ENCODE results near the gene GALR3.

DNA sequence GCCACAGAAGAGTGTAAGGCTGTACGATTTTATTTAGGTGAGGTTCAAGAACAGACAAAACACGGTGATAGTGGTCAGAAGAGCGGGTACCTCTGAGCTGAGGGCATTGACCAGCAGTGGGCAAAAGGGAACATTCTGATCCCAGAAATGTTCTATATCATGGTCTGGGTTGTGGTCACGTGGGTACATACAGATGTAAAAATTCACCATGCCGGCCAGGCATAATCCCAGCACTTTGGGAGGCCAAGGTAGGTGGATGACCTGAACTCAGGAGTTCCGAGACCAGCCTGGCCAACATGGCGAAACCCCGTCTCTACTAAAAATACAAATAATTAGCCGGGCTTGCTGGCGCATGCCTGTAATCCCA, 46.6 kb upstream of the GALR3 start:
- TF ChIP-seq, protein P1, sequence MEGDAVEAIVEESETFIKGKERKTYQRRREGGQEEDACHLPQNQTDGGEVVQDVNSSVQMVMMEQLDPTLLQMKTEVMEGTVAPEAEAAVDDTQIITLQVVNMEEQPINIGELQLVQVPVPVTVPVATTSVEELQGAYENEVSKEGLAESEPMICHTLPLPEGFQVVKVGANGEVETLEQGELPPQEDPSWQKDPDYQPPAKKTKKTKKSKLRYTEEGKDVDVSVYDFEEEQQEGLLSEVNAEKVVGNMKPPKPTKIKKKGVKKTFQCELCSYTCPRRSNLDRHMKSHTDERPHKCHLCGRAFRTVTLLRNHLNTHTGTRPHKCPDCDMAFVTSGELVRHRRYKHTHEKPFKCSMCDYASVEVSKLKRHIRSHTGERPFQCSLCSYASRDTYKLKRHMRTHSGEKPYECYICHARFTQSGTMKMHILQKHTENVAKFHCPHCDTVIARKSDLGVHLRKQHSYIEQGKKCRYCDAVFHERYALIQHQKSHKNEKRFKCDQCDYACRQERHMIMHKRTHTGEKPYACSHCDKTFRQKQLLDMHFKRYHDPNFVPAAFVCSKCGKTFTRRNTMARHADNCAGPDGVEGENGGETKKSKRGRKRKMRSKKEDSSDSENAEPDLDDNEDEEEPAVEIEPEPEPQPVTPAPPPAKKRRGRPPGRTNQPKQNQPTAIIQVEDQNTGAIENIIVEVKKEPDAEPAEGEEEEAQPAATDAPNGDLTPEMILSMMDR (IDR thresholded peaks at IDR 0.05 in 8 of 11, conservative IDR thresholded peaks at IDR 0.05 in 3 of 11), result no peak
- TF ChIP-seq POLR2A (IDR thresholded peaks at IDR 0.05), result no peak

Measured in spleen (tissue), 7 donors.